ENCODE data around the gene VAV1.
"Not testable (repeated sequence)": the region's sequence is repeated elsewhere in the genome, so short reads cannot be mapped to it uniquely, and the experiment has no call there.

VAV1 gene

GRCh38 chr19:6820237-6820636 is 47.7 kb downstream of the VAV1 start:
- no peak for DNase-seq

GRCh38 chr19:6821639-6822310 is 49.3 kb downstream of the VAV1 start:
- no peak for DNase-seq

GRCh38 chr19:6822311-6822670 is 49.8 kb downstream of the VAV1 start:
- DNase-seq: no peak

- no peak for DNase-seq
Observed at GRCh38 chr19:6825076-6825774, 52.7 kb downstream of the VAV1 start.

- DNase-seq: no peak
Observed at GRCh38 chr19:6826281-6826920, 53.9 kb downstream of the VAV1 start.

- no peak for DNase-seq
Observed at GRCh38 chr19:6828306-6828697, 55.8 kb downstream of the VAV1 start.

GRCh38 chr19:6828698-6829633 is 56.5 kb downstream of the VAV1 start:
- no peak for DNase-seq

- DNase-seq: not testable (repeated sequence)
Observed at GRCh38 chr19:6829829-6830228, 57.3 kb downstream of the VAV1 start.

GRCh38 chr19:6831084-6831483 is 58.6 kb downstream of the VAV1 start:
- DNase-seq: not testable (repeated sequence)

GRCh38 chr19:6832412-6832811 is 59.9 kb downstream of the VAV1 start:
- DNase-seq: no peak

- no peak for DNase-seq
Observed at GRCh38 chr19:6833166-6833790, 60.8 kb downstream of the VAV1 start.

- DNase-seq: no peak
Observed at GRCh38 chr19:6834433-6834832, 61.9 kb downstream of the VAV1 start.

GRCh38 chr19:6835501-6835900 is 63.0 kb downstream of the VAV1 start:
- no peak for DNase-seq

GRCh38 chr19:6837525-6837924 is 65.0 kb downstream of the VAV1 start:
- DNase-seq: no peak

- DNase-seq: no peak
Observed at GRCh38 chr19:6838062-6838655, 65.7 kb downstream of the VAV1 start.

- DNase-seq: no peak
Observed at GRCh38 chr19:6842871-6843607, 70.5 kb downstream of the VAV1 start.

- no peak for DNase-seq
Observed at GRCh38 chr19:6847828-6848200, 75.3 kb downstream of the VAV1 start.

- DNase-seq: no peak
Observed at GRCh38 chr19:6848986-6849385, 76.5 kb downstream of the VAV1 start.

- DNase-seq: no peak
Observed at GRCh38 chr19:6849876-6850275, 77.4 kb downstream of the VAV1 start.

GRCh38 chr19:6851359-6851758 is 78.9 kb downstream of the VAV1 start:
- DNase-seq: no peak

- no peak for DNase-seq
Observed at GRCh38 chr19:6852001-6852400, 79.5 kb downstream of the VAV1 start.

GRCh38 chr19:6853868-6854267 is 81.4 kb downstream of the VAV1 start:
- DNase-seq: no peak
